ENCODE results near the gene KBTBD8.

Gene KBTBD8

DNA sequence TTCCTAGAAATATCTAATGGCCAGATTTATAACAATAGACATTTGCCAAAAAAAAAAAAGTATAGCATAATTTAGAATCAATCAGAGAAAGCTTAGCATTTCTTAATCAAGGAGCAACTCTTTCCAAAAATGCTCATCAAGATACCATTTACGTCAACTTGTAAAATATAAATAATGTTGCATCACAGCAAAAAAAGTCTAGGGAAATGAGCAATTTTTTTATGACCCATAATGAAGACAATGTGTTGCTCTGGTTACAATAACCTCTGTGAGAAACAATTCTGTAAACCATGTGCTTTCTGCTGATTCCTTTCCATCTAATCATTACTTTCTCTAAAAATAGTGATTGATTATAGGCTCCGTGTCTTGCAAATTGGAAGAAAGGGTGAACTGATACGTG, 36.3 kb downstream of the KBTBD8 start:
- DNase-seq (ENCODE audit: low spot score) = no peak

DNA sequence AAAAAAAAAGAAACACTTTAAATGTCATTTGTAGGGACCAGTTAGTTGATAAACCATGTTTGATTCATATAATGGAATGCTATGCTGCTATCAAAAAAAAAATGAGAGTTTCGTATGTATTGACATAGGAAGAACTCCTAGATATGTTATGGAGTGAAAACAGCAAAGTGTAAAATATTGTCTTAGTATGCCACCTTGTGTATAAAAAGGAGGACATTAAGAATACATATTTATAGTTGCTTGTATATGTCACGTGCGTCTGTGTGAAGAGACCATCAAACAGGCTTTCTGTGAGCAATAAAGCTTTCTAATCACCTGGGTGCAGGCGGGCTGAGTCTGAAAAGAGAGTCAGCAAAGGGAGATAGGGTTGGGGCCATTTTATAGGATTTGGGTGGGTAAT, 39.5 kb downstream of the KBTBD8 start:
- no peak for DNase-seq (ENCODE audit: low spot score)
- TF ChIP-seq, protein P1, sequence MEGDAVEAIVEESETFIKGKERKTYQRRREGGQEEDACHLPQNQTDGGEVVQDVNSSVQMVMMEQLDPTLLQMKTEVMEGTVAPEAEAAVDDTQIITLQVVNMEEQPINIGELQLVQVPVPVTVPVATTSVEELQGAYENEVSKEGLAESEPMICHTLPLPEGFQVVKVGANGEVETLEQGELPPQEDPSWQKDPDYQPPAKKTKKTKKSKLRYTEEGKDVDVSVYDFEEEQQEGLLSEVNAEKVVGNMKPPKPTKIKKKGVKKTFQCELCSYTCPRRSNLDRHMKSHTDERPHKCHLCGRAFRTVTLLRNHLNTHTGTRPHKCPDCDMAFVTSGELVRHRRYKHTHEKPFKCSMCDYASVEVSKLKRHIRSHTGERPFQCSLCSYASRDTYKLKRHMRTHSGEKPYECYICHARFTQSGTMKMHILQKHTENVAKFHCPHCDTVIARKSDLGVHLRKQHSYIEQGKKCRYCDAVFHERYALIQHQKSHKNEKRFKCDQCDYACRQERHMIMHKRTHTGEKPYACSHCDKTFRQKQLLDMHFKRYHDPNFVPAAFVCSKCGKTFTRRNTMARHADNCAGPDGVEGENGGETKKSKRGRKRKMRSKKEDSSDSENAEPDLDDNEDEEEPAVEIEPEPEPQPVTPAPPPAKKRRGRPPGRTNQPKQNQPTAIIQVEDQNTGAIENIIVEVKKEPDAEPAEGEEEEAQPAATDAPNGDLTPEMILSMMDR (IDR thresholded peaks at IDR 0.05; ENCODE audit: extremely low read depth, missing control alignments) = no peak

More for the DNA sequence above, 36.3 kb downstream of the KBTBD8 start:
- TF ChIP-seq, protein P1 (IDR thresholded peaks at IDR 0.05; ENCODE audit: extremely low read depth, missing control alignments) = no peak

DNA sequence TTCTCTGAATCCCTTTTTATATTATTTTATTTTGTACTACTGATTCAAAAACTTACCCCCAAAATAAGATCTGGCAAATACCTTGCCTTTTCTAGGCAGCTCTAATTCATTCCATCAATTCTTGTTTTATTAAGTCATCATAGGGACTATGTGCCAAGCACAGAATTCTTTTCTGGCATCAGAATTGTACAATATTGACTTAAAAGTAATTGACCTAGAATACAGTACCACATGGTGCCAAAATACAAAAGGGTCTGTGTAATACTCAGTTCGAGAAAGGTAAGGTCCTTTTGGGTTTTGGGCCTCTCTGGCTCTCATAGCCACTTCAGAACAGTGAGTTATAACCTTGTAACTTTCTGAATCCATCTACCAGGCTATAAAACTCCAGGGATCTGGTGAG, 46.2 kb downstream of the KBTBD8 start:
- no peak for DNase-seq (ENCODE audit: low spot score)
- TF ChIP-seq, protein P1 (IDR thresholded peaks at IDR 0.05; ENCODE audit: extremely low read depth, missing control alignments) = no peak

DNA sequence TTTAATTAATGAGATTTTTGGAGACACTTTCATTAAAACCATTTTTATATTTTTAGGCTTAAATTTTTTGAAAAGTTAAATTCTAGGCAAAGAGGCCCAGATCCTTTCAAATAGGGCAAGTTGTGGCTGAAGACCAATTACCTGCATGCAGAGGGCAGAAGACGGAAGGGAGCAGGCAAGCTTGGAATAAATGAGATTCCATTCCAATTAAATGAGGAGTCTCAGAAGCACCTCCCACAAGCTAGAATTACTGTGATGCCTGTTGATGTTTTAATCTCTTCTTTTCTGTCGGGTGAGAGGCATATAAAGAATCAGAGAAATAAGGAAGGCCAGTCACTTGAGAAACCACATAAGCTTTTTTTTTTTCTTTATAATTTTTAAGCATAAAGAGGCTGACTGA, 46.8 kb downstream of the KBTBD8 start:
- no peak for DNase-seq (ENCODE audit: low spot score)
- TF ChIP-seq, protein P1 (IDR thresholded peaks at IDR 0.05; ENCODE audit: extremely low read depth, missing control alignments) = no peak

DNA sequence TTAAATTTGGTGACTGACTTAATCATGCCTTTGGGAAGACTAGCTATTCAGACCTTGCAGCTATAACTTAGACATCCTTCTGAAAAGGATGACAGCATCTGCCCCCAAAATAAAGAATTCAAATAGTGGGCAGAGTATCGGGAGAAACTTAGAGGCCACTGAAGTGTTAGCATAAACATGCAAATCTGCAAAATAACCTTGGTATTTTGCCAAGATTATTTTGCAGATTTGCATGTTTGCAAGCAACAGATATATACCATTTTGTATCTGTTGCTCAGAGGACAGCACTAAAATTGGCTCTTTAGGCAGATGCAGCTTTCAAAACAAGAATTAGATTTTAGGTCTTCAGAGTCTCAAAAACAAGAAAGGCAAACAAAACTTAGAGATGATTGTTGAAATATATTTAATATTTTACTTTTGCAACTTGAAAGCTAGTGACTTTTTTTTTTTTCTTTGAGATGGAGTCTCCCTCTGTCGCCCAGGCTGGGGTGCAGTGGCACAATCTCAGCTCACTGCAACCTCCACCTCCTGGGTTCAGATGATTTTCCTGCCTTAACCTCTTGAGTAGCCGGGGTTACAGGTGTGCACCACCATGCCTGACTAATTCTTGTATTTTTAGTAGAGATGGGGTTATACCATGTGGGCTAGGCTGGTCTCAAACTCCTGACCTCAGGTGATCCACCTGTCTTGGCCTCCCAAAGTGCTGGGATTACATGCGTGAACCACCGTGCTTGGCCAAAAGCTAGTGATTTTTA, 47.8 kb downstream of the KBTBD8 start:
- no peak for DNase-seq (ENCODE audit: low spot score)
- TF ChIP-seq, protein P1 (IDR thresholded peaks at IDR 0.05; ENCODE audit: extremely low read depth, missing control alignments) = no peak

DNA sequence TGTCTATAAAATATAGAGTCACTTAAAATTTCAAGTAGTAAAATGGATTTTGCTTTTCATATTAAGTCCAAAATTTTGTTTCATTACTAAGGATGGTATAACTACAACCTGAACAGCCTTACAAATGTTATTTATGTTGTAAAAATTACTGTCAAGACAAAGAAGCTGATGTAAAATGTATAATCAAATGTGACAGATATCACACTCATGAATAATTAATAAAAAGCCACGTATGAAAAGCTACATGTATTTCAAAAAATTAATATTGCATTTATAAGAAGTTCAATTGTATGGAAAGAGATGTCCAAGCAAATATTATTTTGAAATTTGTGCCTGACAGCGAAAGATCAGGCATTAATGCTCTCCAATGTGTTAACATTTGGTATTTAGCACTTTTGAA, 48.9 kb downstream of the KBTBD8 start:
- no peak for DNase-seq (ENCODE audit: low spot score)
- TF ChIP-seq, protein P1 (IDR thresholded peaks at IDR 0.05; ENCODE audit: extremely low read depth, missing control alignments) = no peak

DNA sequence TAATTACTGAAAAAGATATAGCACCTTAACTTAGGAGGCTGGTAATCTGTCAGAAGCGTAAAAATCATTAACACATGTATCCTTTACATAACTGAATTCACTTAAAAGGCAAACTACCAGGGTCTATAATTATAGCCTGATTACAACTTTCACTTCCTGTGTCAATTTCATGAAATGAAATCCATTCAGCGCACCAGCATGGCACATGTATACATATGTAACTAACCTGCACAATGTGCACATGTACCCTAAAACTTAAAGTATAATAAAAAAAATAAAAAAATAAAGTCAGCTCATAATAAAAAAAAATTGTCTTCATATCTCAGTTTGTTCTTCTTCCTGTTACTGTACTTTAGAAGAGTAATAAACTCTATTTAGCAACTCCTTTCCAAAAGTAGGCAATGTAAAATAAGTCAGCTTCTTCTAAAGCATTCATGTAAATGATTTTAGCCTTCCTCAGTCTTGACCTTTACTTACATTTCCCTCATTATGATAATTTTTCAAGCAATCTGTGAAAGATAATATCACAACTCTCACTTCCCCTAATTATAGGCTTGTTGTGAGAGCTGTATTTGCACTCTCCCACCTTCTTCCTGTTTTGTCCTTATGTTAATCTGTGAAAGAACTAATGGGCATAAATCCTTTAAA, 50.1 kb downstream of the KBTBD8 start:
- DNase-seq (ENCODE audit: low spot score) = peak; percentile 45
- TF ChIP-seq, protein P1 (IDR thresholded peaks at IDR 0.05; ENCODE audit: extremely low read depth, missing control alignments) = no peak
